Activated CD4-positive, alpha-beta memory T cell treated with anti-CD3 and anti-CD28 coated beads for 36 hours (primary cell): ENCODE data around the gene NXT1. TPM values are rescaled to one million over a fixed set of nuclear protein-coding genes. Genes with fewer than 3 reads are reported as not detected.

ENCODE experiments used
- CTCF ChIA-PET: fragments of 350-600 bp; sonication (Branson Sonifier 250); formaldehyde crosslinking; loops from one replicate; lab custom pipeline; 2021; ENCODE audit warnings: antibody characterized with exemption, inconsistent platforms; lab: Charles Lee
- POLR2A ChIA-PET: fragments of 350-600 bp; sonication (Branson Sonifier 250); formaldehyde crosslinking; loops from one replicate; lab custom pipeline; 2021; ENCODE audit warnings: antibody characterized with exemption; lab: Charles Lee
- DNase-seq: peaks from one replicate; pipeline ENCODE4 v3.0.0-alpha.2; 2020
- H3K27ac Mint-ChIP-seq: one replicate; pipeline ENCODE4 v1.8.0; 2021; ENCODE audit warnings: mixed read lengths
- H3K27me3 Mint-ChIP-seq: one replicate; pipeline ENCODE4 v1.8.0; 2021; ENCODE audit warnings: mixed read lengths
- H3K36me3 Mint-ChIP-seq: one replicate; pipeline ENCODE4 v1.8.0; 2021; ENCODE audit warnings: mixed read lengths
- H3K4me1 Mint-ChIP-seq: one replicate; pipeline ENCODE4 v1.8.0; 2021; ENCODE audit warnings: low read depth, mixed read lengths
- H3K4me3 Mint-ChIP-seq: one replicate; pipeline ENCODE4 v1.8.0; 2021; ENCODE audit warnings: mild to moderate bottlenecking, mixed read lengths
- H3K9me3 Mint-ChIP-seq: one replicate; pipeline ENCODE4 v1.8.0; 2021; ENCODE audit warnings: mixed read lengths
- intact Hi-C: fragments of 100-400 bp; cut with micrococcal nuclease; formaldehyde crosslinking; loops from one replicate; pipeline ENCODE4 v1.15.1; 2023
- total RNA-seq, 2 experiments: library from RNA; stranded (reverse); gene quantifications; one replicate each; pipeline ENCODE4 v1.2.3, GENCODE V29; 2021

Gene NXT1
- total RNA-seq, 2 experiments from 2014 or later: 39.0 to 39.3 TPM

DNA sequence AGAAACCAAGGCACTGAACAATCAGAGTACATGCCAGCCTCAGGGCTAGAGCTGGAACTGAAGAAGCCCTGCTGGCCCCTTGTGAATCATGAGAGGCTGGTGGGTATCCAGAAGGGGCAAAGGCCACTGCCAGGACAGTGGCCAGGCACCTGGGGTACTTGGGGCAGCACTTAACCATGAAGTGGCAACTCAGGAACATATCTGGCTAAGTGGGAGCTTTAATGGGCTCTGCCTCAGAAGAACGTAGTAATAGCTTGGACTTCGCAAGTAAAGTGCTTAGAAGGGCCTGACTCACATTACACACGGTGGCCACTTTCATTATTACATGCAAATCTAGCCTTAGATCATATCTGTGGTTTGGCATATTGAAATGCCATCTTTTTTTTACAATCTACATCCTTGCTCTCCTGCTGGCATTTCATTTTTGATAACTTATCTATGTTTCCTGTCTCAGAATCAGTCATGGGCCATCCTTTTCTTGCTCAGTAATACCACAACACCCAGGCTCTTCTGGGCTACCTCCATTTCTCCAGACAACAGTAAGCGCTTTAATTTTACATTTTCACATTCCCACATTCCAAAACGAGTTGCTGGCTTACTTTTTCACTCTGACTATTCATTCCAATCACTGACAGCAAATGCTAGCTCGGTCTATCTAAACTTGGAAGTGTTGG, 49.1 kb downstream of the NXT1 start:
- Mint-ChIP-seq H3K4me3 (no peak overlapping the region), H3K36me3 (peaks cover 24% of the 10 kb centered on the region), H3K27ac (no peak overlapping the region), H3K9me3 (no peaks in the 10 kb centered on the region), H3K27me3 (no peaks in the 10 kb centered on the region), H3K4me1 (peaks cover 31% of the 10 kb centered on the region)
- intact Hi-C loops: loop anchor here (1.0 kb wide), 3 partner anchors 21 to 49 kb away; partner anchors contain the start of gene NXT1
- POLR2A ChIA-PET: interaction anchor here (1.4 to 2.9 kb wide), 4 partner anchors 20 to 50 kb away, joined by 4 to 16 read pairs (median 6); partner anchors contain the start of genes NAPB and NXT1
- CTCF ChIA-PET: interaction anchor here (0.7 to 3.0 kb wide), 5 partner anchors 18 to 80 kb away, joined by 3 to 16 read pairs (median 5); partner anchors contain the start of genes NAPB and NXT1
- peak; percentile 27 for DNase-seq

DNA sequence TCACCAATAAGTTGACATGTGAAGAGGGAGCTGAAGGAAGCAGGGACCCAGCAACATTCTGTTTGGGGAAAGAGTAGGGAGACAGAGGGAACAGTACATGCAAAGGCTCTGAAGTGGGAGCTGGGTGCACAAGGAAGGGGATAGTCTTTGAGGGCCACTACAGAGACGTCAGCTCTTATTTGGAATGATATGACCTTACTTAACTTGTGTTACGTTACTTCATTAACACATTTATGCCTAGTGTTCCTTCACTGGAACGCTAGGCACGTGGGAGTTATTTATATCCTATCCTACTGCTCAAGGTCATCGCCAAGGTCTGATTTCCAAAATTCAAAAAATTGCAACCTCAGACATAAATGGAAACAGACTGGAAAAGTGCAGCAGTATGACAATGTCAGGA, 50.5 kb downstream of the NXT1 start:
- Mint-ChIP-seq H3K36me3 (peaks cover 16% of the 10 kb centered on the region), H3K4me3 (no peak overlapping the region), H3K27ac (no peak overlapping the region), H3K27me3 (no peaks in the 10 kb centered on the region), H3K9me3 (no peaks in the 10 kb centered on the region), H3K4me1 (peaks cover 31% of the 10 kb centered on the region)
- intact Hi-C loops: no loop called here
- POLR2A ChIA-PET: interaction anchor here (1.4 to 2.9 kb wide), 3 partner anchors 20 to 51 kb away, joined by 4 to 16 read pairs (median 7); partner anchors contain the start of genes NAPB and NXT1
- DNase-seq: no peak
- CTCF ChIA-PET: interaction anchor here (1.3 to 3.0 kb wide), 2 partner anchors 17 to 20 kb away, joined by 3 to 16 read pairs; partner anchors contain the start of gene NAPB

- intact Hi-C loops: no loop called here
- Mint-ChIP-seq H3K36me3 (peaks cover 14% of the 10 kb centered on the region), H3K4me1 (peaks cover 38% of the 10 kb centered on the region), H3K27ac (no peak overlapping the region), H3K9me3 (no peaks in the 10 kb centered on the region), H3K27me3 (no peaks in the 10 kb centered on the region), H3K4me3 (no peak overlapping the region)
- CTCF ChIA-PET: interaction anchor here (2.2 kb wide), 1 partner anchor 54 kb away, joined by 6 read pairs; no protein-coding TSS in a partner anchor
- no peak for DNase-seq
- POLR2A ChIA-PET: no interaction called here
Measured at GRCh38 chr20:23403751-23404150, 53.2 kb downstream of the NXT1 start.

GRCh38 chr20:23404196-23404595, 53.6 kb downstream of the NXT1 start:
- no peak for DNase-seq
- Mint-ChIP-seq H3K9me3 (no peaks in the 10 kb centered on the region), H3K27ac (no peak overlapping the region), H3K36me3 (peaks cover 10% of the 10 kb centered on the region), H3K4me1 (peaks cover 33% of the 10 kb centered on the region), H3K4me3 (no peak overlapping the region), H3K27me3 (no peaks in the 10 kb centered on the region)
- CTCF ChIA-PET: interaction anchor here (2.2 kb wide), 1 partner anchor 54 kb away, joined by 6 read pairs; no protein-coding TSS in a partner anchor
- POLR2A ChIA-PET: no interaction called here
- intact Hi-C loops: no loop called here

Other genes starting within 250 kb of the NXT1 start
- 1 to 10 TPM; 6.6 to 7.5 TPM for gene GZF1, start 11.4 kb downstream of the NXT1 start, total RNA-seq
- 1 to 10 TPM; 7.3 to 7.6 TPM for gene NAPB, start 70.7 kb downstream of the NXT1 start, total RNA-seq
- gene CSTL1, start 88.9 kb downstream of the NXT1 start, total RNA-seq: not detected
- gene CST11, start 102.1 kb downstream of the NXT1 start, total RNA-seq: not detected
- not detected for gene CST8, start 140.3 kb downstream of the NXT1 start, total RNA-seq
- gene CST9L, start 217.7 kb downstream of the NXT1 start, total RNA-seq: not detected